Uterus (tissue), 4 donors: ENCODE data around the gene CCDC9. TPM values are rescaled to one million over a fixed set of nuclear protein-coding genes. Genes with fewer than 3 reads are reported as not detected.

ENCODE experiments used
- DNase-seq, 2 donors: peaks; one replicate each; pipeline ENCODE4 v3.0.0-alpha.2; 2019 to 2020
- H3K27ac ChIP-seq, 2 donors: fragments of 200-600 bp; sonication (generic); 1 replicate in 1 of 2; 2 replicates in 1 of 2; pipeline ENCODE4 v1.5.1; 2016 to 2018
- H3K27me3 ChIP-seq, 2 donors: fragments of 200-600 bp; sonication (generic); one replicate each; pipeline ENCODE4 v1.5.1; 2018 to 2019; ENCODE audit warnings: control low read depth in 1 of 2
- H3K36me3 ChIP-seq, 2 donors: fragments of 200-600 bp; sonication (generic); one replicate each; pipeline ENCODE4 v1.5.1; 2019; ENCODE audit warnings: control low read depth in 1 of 2
- H3K4me1 ChIP-seq, 2 donors: fragments of 200-600 bp; sonication (generic); one replicate each; pipeline ENCODE4 v1.5.1; 2018 to 2019; ENCODE audit warnings: control low read depth in 1 of 2
- H3K4me3 ChIP-seq, 2 donors: fragments of 200-600 bp; sonication (generic); 1 replicate in 1 of 2; 2 replicates in 1 of 2; pipeline ENCODE4 v1.5.1; 2018 to 2019; ENCODE audit warnings: mild to moderate bottlenecking in 1 of 2
- H3K9me3 ChIP-seq, 2 donors: fragments of 200-600 bp; sonication (generic); one replicate each; pipeline ENCODE4 v1.5.1; 2019; ENCODE audit warnings: control low read depth in 1 of 2
- CTCF ChIP-seq, 4 experiments: fragments of 200-600 bp in 2 of 4; fragments of 450-650 bp in 2 of 4; sonication (generic) in 2 of 4; IDR thresholded peaks; one replicate each; pipeline ENCODE4 v1.5.1; 2016 to 2019; ENCODE audit warnings: antibody characterized with exemption in 4 of 4, mild to moderate bottlenecking in 2 of 4, moderate library complexity in 1 of 4
- POLR2A ChIP-seq, 2 donors: fragments of 450-650 bp; IDR thresholded peaks; one replicate each; pipeline ENCODE4 v1.6.1; 2016; ENCODE audit warnings: antibody characterized with exemption in 2 of 2, mild to moderate bottlenecking in 1 of 2, moderate library complexity in 1 of 2
- intact Hi-C: fragments of 100-400 bp; cut with DNase I; formaldehyde crosslinking; loops from one replicate; pipeline ENCODE4 v1.15.1; 2023; ENCODE audit warnings: low total_unique reads
- total RNA-seq, 4 donors: library from RNA; depleted of rRNA in 3 of 4; stranded (reverse); fragments of >200 nt in 3 of 4; gene quantifications; one replicate each; pipeline versions ENCODE4 v1.1.0 to v1.2.4, GENCODE V29; 2014 to 2023
- donor health status: DM: yes; HTN: yes; CAD: no.

CCDC9 gene
- total RNA-seq, 4 donors from 2014 or later: 2.6 to 45.4 (median 8.1) TPM

- H3K4me1 ChIP-seq: peaks cover 0 to 5% of the 10 kb centered on the region in 2 donors
- H3K27me3 ChIP-seq: no peaks in the 10 kb centered on the region
- TF ChIP-seq POLR2A (IDR thresholded peaks at IDR 0.05) (no peak), CTCF (IDR thresholded peaks at IDR 0.05) (no peak)
- no peak for DNase-seq
- H3K27ac ChIP-seq: peak overlapping the region; percentile 87 to 98
- H3K9me3 ChIP-seq: no peaks in the 10 kb centered on the region
- no peaks in the 10 kb centered on the region for H3K36me3 ChIP-seq
- H3K4me3 ChIP-seq: no peak overlapping the region
- intact Hi-C loops: no loop called here
Measured at GRCh38 chr19:47232422-47233211, 23.7 kb upstream of the CCDC9 start.

- TF ChIP-seq POLR2A (IDR thresholded peaks at IDR 0.05): no peak
- TF ChIP-seq CTCF (IDR thresholded peaks at IDR 0.05): no peak
- Histone ChIP-seq H3K9me3 (no peaks in the 10 kb centered on the region), H3K36me3 (no peaks in the 10 kb centered on the region), H3K27me3 (no peaks in the 10 kb centered on the region), H3K4me1 (peaks cover 5 to 17% of the 10 kb centered on the region in 2 donors), H3K27ac (no peak overlapping the region), H3K4me3 (no peak overlapping the region)
- DNase-seq: no peak
- intact Hi-C loops: no loop called here
Measured at GRCh38 chr19:47236072-47236675, 20.2 kb upstream of the CCDC9 start.

GRCh38 chr19:47239152-47239551 lies 17.2 kb upstream of the CCDC9 start:
- intact Hi-C loops: no loop called here
- Histone ChIP-seq H3K9me3 (no peaks in the 10 kb centered on the region), H3K27ac (peak overlapping the region in 1 of 2 donors; percentile 33), H3K4me1 (peaks cover 4 to 21% of the 10 kb centered on the region in 2 donors), H3K36me3 (no peaks in the 10 kb centered on the region), H3K27me3 (no peaks in the 10 kb centered on the region), H3K4me3 (peak overlapping the region in 1 of 2 donors; percentile 23)
- TF ChIP-seq POLR2A (IDR thresholded peaks at IDR 0.05): no peak
- no peak for TF ChIP-seq CTCF (IDR thresholded peaks at IDR 0.05)
- no peak for DNase-seq

- peak overlapping the region in 1 of 2 donors; percentile 33 for H3K27ac ChIP-seq
- intact Hi-C loops: no loop called here
- TF ChIP-seq CTCF (IDR thresholded peaks at IDR 0.05) (no peak), POLR2A (IDR thresholded peaks at IDR 0.05) (no peak)
- peak; percentile 57 to 66 for DNase-seq
- no peaks in the 10 kb centered on the region for H3K27me3 ChIP-seq
- no peaks in the 10 kb centered on the region for H3K36me3 ChIP-seq
- H3K4me1 ChIP-seq: peaks cover 4 to 21% of the 10 kb centered on the region in 2 donors
- H3K4me3 ChIP-seq: peak overlapping the region in 1 of 2 donors; percentile 23
- no peaks in the 10 kb centered on the region for H3K9me3 ChIP-seq
Measured at GRCh38 chr19:47239610-47240296, 16.6 kb upstream of the CCDC9 start.

- Histone ChIP-seq H3K4me3 (no peak overlapping the region), H3K9me3 (no peaks in the 10 kb centered on the region), H3K36me3 (no peaks in the 10 kb centered on the region), H3K4me1 (peaks cover 4 to 21% of the 10 kb centered on the region in 2 donors), H3K27ac (peak overlapping the region in 1 of 2 donors; percentile 53), H3K27me3 (no peaks in the 10 kb centered on the region)
- no peak for DNase-seq
- intact Hi-C loops: no loop called here
- no peak for TF ChIP-seq CTCF (IDR thresholded peaks at IDR 0.05)
- TF ChIP-seq POLR2A (IDR thresholded peaks at IDR 0.05): no peak
Measured at GRCh38 chr19:47240556-47240955, 15.8 kb upstream of the CCDC9 start.
